GM18873 (cell line): ENCODE results near the gene MAST1.
"Not testable (repeated sequence)": the region's sequence is repeated elsewhere in the genome, so short reads cannot be mapped to it uniquely, and the experiment has no call there.

Experiments used
- ATAC-seq: cut with Tn5 transposase; IDR thresholded peaks from one replicate; pipeline ENCODE4 v1.9.1; 2021; ENCODE audit warnings: mild to moderate bottlenecking, moderate library complexity, moderate number of reproducible peaks; ENCODE audit not compliant: unreplicated experiment, low FRiP score

The MAST1 gene

DNA sequence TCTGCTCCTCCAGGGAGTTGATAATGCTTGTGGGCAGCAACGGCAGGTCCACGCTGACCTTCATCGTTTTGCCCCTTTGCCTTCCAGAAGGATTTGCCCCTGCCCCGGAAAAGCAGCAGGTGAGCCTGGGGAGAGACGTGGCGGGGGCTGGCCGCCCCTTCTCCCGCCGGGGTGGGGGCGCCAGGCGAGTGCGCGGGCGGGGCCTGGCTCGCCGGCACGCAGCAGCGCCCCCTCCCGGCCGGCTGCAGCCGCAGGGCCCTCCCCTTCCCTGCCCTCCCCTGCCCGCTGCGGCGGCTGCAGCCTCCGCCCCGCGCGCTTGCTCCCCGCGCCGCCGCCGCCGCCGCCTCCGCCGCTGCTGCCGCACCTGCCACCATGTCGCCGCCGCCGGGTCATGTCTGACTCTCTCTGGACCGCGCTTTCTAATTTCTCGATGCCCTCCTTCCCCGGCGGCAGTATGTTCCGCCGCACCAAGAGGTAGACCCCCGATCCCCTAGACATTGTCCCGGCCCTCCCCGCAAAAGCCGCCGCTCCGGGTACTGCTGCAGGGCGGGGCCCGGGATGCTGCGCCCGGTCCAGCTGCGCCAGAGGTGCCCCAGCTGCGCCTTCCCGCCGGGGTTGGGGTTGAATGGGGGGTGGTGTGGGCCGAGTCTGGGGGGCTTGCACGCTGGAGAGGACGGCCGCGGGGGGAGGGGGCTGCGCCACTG, at the start of gene MAST1:
Gene MAST1 (plus strand): TSS at position 334 of the 704 bp plus-strand sequence. CDS start 58 bp downstream, at position 392.
- ATAC-seq = no peak

DNA sequence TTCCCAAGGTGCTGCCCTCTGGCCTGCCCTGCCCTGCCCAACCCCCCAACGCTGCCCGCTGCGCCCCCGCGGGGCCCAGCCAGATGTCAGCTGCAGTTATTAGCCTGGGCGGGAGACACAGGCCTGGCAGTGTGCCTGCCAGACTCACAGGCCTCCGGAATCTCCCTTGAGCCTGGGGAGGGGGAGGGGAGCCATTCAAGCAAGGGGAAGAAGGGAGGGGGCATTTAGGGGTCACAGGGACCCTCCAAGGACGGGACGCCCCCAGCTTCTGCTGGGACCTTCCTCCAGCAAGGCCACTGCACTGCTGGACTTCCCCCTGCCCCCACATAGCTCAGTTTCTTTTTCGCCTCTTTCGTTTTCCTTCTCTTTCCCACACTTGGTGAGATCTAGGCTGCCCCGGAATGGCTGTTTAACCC, 49.6 kb upstream of the MAST1 start:
- no peak for ATAC-seq

DNA sequence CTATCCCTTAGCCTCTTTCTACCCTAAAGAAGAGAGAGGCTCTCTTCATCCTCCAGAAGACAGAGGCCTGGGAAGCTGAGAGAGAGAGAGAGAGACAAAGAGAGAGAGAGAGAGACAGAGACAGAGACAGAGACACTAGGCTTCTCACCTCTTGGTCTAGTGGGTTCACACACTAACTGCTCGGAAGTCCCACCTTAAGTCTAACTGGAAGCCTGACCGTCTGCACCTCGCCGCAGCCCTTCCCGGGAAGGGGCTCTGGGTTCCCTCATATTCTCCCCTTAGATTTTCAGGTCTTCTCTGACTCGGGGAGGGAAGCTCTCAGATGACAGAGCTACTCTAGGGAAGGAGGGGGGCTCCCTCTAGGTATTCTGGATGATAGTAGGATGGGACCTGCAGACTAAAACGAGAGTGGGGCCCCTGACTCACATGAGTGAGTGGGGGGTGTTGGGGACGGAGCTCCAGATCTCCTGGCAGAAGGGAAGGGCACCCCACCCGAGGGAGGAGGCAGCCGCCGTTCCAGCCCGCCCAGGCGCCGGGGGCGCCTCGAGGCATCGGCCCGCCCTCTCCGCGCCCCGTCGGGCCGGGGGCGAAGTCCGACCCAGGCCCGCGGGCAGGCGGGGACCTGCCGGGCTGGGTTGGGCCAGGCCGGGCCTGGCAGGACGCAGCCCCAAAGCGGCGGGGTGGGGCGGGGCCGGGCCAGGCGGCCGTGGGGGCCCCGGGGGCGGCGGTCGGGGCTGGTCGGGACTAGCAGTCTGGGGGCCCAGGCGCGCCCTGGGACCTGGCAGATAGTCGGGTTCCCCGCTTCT, 49.0 kb upstream of the MAST1 start:
- no peak for ATAC-seq

DNA sequence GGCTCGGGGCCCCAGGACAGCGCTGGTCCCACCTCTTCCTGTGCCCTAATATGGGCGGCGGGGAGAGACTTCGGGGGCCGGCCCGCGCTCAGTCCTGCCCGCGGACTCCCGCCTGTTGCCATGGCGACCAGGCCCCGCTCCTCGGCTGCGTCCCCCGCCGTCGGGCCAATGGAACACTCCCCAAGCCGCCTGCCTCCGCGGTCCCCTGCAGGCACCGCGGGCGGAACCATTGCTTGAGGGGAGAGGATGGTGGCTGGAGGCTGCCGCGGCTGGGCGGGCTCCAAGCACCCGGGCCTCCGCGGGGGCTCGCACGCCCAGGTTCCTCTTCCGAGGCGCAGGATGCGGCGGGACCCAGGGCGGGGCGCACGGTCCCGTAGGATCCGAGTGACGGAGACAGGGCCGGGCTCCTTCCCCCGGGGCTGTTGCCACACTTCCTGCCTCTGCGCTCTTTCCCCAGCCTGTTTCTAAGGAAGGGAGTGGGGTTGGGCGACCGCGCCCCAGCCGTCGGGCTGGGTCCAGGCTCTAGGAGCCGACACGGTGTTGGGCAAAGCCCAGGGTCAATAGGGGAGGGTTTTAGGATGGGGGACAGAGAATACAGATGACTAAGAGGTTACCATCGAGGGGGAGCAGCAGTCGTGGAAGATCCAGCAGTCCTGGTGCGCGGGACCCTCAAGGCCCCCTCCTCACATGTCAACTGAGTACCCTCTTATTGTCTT, 48.3 kb upstream of the MAST1 start:
- ATAC-seq = peak; percentile 26

DNA sequence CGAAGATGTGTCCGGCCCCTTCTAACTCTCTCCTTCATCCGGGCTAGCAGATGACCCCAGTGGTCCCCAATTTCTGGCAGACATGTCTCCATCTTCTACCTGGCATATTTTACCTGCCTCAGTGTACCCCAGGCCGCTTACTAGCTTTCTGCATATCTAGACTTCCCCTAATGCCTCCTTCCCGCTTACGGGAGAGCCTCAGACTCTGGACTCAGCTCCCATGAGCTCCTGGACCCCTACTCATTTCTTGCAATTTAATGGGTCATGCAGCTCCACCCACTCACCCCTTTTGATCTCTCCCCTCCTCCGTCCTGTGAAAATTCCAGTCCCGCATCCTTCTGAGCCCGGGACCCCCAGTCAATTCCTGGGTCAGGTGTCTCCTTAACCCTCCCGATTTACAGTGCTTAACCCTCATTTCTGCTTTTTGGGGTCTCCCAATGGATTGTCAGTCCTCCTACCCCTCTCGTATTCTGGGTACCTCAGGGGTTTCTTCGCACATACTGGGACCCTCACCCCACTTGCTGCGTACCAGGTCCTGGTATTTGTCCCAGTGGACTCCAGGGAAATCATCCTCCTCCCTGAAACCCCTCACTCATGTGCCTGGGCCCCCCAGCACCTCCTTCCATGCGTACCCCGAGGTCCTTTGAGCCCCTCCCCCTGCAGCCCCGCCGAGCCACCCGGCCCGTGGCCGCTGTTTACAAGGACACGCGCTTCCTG, 47.5 kb upstream of the MAST1 start:
- ATAC-seq = no peak

DNA sequence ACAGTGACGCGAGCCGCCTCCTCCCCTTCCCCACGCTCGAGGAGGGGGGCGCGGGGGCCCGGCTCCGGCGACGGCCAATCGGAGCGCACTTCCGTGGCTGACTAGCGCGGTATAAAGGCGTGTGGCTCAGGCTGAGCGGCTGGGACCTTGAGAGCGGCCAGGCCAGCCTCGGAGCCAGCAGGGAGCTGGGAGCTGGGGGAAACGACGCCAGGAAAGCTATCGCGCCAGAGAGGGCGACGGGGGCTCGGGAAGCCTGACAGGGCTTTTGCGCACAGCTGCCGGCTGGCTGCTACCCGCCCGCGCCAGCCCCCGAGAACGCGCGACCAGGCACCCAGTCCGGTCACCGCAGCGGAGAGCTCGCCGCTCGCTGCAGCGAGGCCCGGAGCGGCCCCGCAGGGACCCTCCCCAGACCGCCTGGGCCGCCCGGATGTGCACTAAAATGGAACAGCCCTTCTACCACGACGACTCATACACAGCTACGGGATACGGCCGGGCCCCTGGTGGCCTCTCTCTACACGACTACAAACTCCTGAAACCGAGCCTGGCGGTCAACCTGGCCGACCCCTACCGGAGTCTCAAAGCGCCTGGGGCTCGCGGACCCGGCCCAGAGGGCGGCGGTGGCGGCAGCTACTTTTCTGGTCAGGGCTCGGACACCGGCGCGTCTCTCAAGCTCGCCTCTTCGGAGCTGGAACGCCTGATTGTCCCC, 46.8 kb upstream of the MAST1 start, which contains the start of gene JUNB:
Gene JUNB (plus strand): TSS at position 142 of the 706 bp plus-strand sequence. CDS start 286 bp downstream, at position 428.
- ATAC-seq = peak; percentile 30

DNA sequence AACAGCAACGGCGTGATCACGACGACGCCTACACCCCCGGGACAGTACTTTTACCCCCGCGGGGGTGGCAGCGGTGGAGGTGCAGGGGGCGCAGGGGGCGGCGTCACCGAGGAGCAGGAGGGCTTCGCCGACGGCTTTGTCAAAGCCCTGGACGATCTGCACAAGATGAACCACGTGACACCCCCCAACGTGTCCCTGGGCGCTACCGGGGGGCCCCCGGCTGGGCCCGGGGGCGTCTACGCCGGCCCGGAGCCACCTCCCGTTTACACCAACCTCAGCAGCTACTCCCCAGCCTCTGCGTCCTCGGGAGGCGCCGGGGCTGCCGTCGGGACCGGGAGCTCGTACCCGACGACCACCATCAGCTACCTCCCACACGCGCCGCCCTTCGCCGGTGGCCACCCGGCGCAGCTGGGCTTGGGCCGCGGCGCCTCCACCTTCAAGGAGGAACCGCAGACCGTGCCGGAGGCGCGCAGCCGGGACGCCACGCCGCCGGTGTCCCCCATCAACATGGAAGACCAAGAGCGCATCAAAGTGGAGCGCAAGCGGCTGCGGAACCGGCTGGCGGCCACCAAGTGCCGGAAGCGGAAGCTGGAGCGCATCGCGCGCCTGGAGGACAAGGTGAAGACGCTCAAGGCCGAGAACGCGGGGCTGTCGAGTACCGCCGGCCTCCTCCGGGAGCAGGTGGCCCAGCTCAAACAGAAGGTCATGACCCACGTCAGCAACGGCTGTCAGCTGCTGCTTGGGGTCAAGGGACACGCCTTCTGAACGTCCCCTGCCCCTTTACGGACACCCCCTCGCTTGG, 46.1 kb upstream of the MAST1 start:
- ATAC-seq = no peak

DNA sequence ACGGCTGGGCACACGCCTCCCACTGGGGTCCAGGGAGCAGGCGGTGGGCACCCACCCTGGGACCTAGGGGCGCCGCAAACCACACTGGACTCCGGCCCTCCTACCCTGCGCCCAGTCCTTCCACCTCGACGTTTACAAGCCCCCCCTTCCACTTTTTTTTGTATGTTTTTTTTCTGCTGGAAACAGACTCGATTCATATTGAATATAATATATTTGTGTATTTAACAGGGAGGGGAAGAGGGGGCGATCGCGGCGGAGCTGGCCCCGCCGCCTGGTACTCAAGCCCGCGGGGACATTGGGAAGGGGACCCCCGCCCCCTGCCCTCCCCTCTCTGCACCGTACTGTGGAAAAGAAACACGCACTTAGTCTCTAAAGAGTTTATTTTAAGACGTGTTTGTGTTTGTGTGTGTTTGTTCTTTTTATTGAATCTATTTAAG, 45.4 kb upstream of the MAST1 start:
- no peak for ATAC-seq

DNA sequence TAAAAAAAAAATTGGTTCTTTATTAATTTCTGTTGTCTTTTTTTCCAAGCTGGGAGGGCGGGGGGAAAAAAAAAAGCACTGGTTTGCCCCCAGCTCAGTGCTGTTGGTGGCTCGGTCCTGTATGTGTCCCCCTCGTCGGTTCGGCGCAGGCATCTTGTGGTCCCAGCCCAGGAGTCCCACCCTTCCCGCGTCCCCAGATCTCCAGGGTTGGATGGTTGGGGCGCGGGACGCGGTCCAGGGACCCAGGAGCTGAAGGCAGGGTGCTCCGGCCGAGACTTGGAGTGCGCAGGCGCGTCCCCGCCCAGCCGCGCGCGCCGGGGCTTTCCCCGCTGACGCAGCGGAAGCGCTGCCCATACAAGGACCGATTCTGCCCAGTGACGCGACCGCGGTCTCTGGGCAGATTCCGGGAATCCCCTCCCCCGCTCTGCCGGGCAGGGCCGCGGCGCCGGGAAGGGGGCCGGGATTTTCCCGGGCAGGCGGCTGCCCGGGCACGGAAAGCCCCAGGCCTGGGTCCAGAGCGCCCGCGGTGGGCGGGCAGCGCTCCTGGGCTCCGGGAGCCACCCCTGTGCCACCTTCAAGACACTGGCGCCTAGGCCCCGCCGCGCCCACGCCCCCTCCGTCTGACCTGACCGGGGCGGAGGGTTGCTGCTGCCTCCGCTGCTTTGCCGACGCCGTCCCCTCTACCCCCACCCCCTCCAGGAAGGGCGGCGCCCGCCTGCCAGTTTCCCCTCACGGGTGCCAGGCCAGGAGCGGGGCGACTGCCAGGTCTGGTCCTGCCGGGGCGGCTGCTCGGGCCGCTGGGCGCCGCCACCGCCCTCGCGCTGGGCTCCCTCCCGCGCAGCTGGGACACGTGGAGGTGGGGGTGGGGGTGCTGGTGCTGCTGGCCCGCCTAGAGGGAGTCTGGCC, 44.8 kb upstream of the MAST1 start:
- ATAC-seq = no peak

DNA sequence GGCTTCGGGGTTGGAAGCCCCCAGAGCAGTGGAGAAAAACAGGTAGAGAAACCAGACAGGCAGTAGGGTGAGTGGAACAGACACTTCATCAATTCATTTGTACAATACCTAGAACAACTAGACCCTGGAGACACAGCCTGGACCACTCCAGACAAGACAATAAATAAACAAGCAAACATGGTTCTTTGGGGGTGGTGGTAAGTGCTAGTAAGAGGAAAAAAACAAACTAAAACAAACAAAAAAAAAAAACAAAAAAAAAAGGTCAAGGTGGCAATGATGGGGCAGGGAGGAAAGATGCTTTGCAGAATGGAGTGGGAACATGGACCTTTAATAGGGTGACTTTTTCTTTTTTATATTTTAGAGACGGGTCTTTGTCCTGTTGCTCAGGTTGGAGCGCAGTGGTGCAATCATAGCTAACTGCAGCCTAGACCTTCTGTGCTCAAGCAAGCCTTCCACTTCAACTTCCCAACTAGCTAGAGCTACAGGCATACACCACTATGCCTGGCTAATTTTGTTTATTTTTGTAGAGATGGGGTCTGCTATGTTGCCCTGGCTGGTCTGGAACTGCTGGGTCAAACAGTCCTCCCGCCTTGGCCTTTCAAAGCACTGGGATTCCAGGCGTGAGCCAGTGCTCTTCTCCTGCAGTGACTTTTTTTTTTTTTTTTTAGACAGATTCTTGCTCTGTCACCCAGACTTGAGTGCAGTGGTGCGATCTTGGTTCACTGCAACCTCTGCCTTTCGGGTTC, 43.9 kb upstream of the MAST1 start:
- ATAC-seq = no peak

DNA sequence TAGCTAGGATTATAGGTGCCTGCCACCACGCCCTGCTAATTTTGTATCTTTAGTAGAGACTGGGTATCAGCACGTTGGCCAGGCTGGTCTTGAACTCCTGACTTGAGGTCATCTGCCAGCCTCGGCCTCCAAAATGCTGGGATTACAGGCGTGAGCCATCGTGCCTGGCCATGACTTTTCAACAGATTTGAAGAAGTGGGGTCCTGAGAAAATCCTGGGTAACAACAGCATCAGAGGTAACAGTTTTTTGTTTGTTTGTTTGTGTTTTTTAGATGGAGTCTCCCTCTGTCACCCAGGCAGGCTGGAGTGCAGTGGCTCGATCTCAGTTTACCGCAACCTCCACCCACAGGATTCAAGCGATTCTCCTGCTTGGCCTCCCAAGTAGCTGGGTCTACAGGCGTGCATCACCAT, 43.3 kb upstream of the MAST1 start:
- ATAC-seq = no peak

DNA sequence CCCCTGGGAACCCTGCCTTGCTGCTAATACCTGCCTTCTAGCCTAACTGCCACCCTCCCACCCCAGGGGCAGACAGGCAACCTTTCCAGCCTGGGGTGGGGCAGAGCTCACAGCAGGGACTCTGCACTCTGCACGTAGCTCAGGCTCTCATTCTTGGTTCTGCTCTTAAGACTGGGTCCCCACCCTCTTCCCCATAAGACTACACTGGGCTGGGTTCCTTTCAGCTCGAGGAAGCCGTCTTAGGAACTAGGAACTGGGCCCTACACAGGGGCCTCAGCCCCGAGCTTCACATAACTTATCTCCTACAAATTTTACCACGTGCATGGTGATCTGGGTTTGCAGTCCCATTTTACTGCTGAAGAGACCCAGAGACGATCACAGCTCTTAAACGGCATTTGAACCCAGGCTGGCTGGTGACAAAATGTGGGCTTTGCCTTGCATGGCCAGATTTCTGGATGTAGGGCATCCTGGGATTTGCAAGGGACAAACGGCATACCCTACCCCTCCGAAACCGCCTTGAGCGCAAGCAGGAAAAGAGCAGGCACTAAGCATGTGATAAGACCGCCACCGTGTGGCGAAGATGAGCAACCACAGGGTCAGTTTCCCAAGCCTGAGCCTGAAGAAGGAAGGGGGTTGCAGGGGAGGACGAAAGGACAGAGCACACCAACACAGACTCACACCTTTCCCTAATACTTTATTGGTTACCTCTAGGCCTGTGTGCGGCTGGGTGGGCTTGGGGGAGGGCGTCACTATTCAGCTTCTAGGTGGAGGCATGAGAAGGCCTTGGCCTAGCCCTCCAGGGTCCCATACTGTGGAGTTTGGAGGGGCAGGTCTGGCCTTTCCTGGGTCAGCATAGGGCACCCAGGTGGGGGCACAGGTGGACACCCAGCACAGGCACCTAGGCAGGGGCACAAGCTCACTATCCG, 41.9 kb upstream of the MAST1 start:
- ATAC-seq = no peak

DNA sequence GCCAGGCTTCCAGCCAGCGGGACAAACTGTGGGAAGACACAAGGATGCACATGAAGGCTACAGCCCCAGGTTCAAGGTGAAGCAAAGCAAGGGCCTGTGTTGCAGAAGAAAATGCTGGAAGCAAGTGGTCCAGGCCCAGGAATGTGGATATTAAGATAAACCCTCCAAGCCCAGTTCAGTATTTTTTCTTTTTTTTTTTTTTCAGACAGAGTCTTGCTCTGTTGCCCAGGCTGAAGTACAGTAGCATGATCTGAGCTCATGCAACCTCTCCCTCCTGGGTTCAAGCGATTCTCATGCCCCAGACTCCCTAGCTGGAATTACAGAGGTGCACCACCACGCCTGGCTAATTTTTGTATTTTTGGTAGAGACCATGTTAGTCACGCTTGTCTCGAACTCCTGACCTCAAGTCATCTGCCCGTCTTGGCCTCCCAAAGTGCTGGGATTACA, 41.2 kb upstream of the MAST1 start:
- ATAC-seq = no peak

DNA sequence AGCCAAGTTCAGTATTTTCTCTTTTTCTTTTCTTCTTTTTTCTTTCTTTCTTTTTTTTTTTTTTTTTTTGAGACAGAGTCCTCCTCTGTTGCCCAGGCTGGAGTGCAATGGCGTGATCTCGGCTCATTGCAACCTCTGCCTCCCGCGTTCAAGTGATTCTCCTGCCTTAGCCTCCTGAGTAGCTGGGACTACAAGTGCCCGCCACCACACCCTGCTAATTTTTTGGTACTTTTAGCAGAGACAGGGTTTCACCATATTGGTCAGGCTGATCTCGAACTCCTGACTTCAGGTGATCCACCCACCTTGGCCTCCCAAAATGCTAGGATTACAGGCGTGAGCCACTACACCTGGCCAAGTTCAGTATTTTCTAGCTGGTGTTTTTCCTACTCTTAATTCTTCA, 40.7 kb upstream of the MAST1 start:
- not testable (repeated sequence) for ATAC-seq

DNA sequence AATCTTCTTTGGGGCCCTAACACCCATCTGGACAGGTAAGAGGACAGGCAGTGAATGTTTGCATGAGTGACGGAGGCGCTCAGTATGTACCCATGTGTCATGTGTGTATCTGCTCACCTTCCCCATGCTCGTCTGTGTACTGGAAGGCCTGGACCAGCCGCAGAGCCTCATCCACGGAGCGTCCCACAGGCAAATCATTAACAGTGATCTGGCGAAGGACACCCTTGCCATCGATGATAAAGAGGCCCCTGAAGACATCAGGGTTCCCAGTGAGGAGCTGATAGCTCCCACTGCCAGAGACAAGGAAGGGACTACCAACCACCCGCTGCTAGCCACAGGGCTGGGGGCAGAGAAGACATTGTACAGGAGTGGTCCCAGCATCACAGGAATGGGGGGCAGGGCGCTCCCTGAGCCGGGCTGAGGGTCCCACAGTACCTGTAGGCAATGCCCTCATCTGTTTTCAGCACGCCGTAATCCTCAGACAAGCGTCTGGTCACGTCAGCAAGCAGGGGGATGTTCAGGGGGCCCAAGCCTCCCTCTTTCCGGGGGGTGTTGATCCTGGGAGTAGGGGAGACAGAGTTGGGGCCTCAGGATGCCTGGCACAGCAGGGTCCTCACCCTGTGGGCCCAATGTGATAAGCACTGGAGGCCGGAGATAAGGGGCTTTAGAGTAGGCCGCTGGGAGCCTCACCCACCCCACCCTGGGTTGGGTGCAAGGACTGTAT, 38.4 kb upstream of the MAST1 start:
- no peak for ATAC-seq

DNA sequence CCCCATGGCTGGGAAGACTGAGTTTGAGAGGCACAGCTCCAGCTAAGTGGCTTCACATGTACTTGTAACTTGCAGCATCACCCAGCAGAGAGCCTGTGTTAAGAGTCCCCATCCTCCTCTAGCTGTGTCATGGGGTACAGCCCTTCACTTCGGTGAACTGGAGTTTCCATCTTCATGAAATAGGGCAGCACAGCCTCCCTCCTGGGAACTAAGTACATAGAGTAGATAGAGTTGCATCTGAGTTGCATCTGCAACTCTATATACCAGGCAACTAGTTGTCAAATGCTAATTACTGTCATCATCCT, 37.9 kb upstream of the MAST1 start:
- no peak for ATAC-seq
